ENCODE results near the gene RASEF. TPM values are rescaled to one million over a fixed set of nuclear protein-coding genes. Genes with fewer than 3 reads are reported as not detected.

RASEF gene
- total RNA-seq, 1 donor from 2014 or later, result not detected

DNA sequence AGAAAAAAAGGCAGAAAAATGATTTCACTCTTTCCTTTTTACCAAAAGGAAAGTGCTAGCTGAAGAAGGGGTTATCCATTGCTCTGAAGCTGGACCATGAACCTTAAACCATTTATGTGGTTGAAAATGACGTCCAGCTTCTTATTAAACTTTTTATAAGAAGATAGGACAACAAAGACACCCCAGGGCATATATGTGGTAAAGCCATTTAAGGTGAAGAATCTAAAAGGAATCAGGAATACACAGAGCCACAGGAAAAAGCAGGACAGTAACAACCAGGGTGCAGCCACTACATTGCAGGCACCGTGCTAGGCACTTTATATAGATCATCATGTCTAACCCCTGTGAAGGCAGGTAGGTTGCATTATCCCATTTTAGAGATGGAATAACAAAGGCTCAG, 42.1 kb downstream of the RASEF start:
- H3K4me3 Mint-ChIP-seq, result no peak overlapping the region
- no peaks in the 10 kb centered on the region for H3K36me3 Mint-ChIP-seq (ENCODE audit: low read depth)
- no peak overlapping the region for H3K27ac Mint-ChIP-seq
- peaks cover 2% of the 10 kb centered on the region for H3K27me3 Mint-ChIP-seq (ENCODE audit: insufficient read depth)
- no peak for DNase-seq (ENCODE audit: low spot score)
- no peaks in the 10 kb centered on the region for H3K4me1 Mint-ChIP-seq (ENCODE audit: low read depth)
- H3K9me3 Mint-ChIP-seq, result no peaks in the 10 kb centered on the region
- intact Hi-C loops (cut with micrococcal nuclease), result no loop called here

DNA sequence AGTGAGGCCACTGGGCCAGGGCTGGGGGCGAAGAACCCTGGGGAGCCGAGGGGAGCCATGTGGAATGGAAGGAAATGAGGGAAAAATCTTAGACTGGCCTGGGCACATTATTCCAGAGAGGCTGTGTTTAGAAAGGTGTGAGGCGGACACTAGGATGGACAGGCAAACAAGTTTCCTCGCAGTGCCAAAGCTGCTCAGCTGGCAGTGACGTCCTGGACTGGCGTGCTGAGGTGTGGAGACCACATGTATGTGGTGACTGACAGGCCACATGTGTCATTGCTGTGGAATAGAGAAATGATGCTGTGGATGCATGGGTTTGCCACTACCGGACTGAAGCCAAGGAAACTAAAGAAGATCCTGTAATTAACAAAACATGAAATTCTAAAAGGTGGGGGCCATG, 42.6 kb downstream of the RASEF start:
- no peak overlapping the region for H3K4me3 Mint-ChIP-seq
- no peaks in the 10 kb centered on the region for H3K36me3 Mint-ChIP-seq (ENCODE audit: low read depth)
- no peak for DNase-seq (ENCODE audit: low spot score)
- no peaks in the 10 kb centered on the region for H3K4me1 Mint-ChIP-seq (ENCODE audit: low read depth)
- intact Hi-C loops (cut with micrococcal nuclease), result no loop called here
- no peaks in the 10 kb centered on the region for H3K9me3 Mint-ChIP-seq
- no peak overlapping the region for H3K27ac Mint-ChIP-seq
- peaks cover 2% of the 10 kb centered on the region for H3K27me3 Mint-ChIP-seq (ENCODE audit: insufficient read depth)

DNA sequence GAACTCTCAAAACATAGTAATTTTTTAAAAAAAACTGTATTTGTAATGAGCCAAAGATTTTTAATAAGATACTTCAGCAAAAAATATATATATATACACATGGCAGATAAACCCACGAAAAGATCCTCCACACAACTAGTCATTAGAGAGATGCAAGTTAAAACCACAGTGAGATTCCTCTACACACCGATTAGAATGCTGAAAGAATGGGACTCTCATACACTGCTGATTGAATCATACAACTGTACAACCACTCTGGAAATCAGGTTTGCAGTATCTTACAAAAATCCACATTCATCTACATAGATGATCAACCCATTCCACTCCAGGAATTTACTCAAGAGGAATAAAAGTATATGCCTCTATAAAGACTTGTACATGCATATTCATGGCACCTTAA, 43.7 kb downstream of the RASEF start:
- Mint-ChIP-seq H3K4me1 (ENCODE audit: low read depth) (no peaks in the 10 kb centered on the region), H3K9me3 (no peaks in the 10 kb centered on the region), H3K27me3 (ENCODE audit: insufficient read depth) (peaks cover 2% of the 10 kb centered on the region), H3K27ac (no peak overlapping the region), H3K4me3 (no peak overlapping the region), H3K36me3 (ENCODE audit: low read depth) (no peaks in the 10 kb centered on the region)
- intact Hi-C loops (cut with micrococcal nuclease), result no loop called here
- DNase-seq (ENCODE audit: low spot score), result no peak

DNA sequence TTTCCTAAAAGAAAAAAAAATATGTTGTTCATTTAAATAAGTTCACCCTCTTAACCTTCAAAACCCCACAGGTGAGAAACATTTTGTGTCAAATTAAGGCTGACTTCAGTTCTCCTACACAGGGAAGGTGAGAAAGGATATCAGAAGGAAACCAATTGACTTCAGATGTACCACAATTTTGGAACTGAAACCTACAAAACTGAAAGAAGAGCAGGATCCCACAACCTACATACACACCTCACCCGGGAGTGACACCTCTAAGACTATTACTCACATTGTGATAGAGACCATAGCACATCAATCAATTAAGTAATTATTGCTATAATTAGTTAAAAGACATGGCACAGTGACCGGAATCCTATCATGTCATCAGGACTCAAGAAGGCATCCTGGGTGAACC, 47.0 kb downstream of the RASEF start:
- Mint-ChIP-seq H3K9me3 (no peaks in the 10 kb centered on the region), H3K27me3 (ENCODE audit: insufficient read depth) (peaks cover 2% of the 10 kb centered on the region), H3K4me3 (no peak overlapping the region), H3K27ac (no peak overlapping the region), H3K36me3 (ENCODE audit: low read depth) (no peaks in the 10 kb centered on the region), H3K4me1 (ENCODE audit: low read depth) (peaks cover 6% of the 10 kb centered on the region)
- intact Hi-C loops (cut with micrococcal nuclease), result no loop called here
- no peak for DNase-seq (ENCODE audit: low spot score)

DNA sequence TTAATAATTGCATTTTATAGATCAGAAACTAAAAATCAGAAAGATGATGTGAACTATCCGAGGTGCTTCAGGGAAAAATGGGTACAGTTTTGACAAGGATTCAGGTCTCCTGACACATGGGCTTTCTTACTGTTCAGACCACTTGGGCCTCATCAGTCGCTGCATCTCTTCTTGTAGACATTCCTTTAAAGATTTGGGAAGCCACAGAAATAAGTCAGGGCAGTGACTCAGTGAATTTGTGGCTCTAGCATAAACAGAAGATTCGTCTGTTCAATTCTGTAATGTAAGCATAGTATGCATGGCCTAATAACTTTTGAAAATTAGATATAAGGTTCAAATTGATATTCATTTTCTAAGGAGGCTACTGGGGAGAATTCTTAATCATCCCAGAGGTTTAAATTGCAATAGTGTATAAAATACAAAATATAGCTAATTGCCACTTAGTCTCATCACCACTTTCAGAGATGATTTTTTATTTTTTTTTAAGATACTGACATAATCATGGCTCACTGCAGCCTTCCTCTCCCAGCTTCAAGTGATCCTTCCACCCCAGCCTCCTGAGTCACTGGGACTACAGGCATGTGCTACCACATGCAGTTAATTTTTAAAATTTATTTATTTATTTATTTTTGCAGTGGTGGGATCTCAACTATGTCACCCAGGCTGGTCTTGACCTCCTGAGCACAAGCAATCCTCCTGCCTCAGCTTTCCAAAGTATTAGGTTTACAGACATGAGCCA, 48.9 kb downstream of the RASEF start:
- intact Hi-C loops (cut with micrococcal nuclease), result no loop called here
- H3K27me3 Mint-ChIP-seq (ENCODE audit: insufficient read depth), result peaks cover 2% of the 10 kb centered on the region
- H3K36me3 Mint-ChIP-seq (ENCODE audit: low read depth), result no peaks in the 10 kb centered on the region

DNA sequence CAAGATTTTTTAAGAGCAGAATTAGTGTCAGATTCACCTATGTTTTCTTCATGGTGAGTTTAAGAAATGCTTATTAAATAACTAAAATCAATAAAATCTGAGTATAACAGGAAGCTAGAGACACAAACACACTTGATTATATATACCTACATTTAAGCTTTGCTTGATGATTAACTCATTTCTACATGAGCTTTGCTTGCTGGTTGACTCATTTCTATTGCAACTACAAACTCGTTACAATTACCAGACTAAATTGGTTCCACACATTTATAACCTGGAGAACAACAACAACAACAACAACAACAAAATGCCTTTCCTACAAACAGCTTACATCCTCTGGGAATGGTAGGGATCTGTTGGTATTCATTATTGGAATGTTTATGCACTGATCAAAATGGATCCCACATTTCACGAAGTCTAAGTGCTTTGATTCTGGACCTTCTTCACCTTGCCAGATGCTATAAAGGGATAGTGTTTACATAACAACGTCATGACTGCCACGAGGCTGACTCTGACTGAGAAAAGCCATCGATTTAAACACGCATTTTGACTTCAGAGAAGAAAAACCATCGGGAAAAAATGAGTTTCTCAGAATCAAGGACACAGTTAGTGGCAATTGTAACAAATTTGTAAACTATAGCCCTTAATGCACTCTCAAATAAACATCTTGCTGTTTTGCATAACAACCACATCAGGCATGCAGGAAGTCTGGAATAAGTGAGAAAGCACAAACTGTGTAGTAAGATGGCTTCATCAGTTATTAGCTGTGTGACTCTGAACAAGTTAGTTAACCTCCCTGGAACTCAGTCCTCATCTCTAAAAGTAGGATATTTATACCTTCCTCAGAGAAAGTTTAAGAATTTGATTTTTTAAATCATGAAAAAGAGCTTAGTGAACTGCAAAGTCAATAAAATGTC, 49.8 kb downstream of the RASEF start:
- peaks cover 6% of the 10 kb centered on the region for H3K4me1 Mint-ChIP-seq (ENCODE audit: low read depth)
- H3K27me3 Mint-ChIP-seq (ENCODE audit: insufficient read depth), result peaks cover 2% of the 10 kb centered on the region
- H3K9me3 Mint-ChIP-seq, result no peaks in the 10 kb centered on the region
- H3K27ac Mint-ChIP-seq, result no peak overlapping the region
- no peaks in the 10 kb centered on the region for H3K36me3 Mint-ChIP-seq (ENCODE audit: low read depth)
- no peak overlapping the region for H3K4me3 Mint-ChIP-seq
- intact Hi-C loops (cut with micrococcal nuclease), result no loop called here
- DNase-seq (ENCODE audit: low spot score), result no peak

More for the DNA sequence above, 48.9 kb downstream of the RASEF start:
- H3K4me1 Mint-ChIP-seq (ENCODE audit: low read depth), result peaks cover 6% of the 10 kb centered on the region
- H3K9me3 Mint-ChIP-seq, result no peaks in the 10 kb centered on the region
- no peak overlapping the region for H3K4me3 Mint-ChIP-seq
- no peak overlapping the region for H3K27ac Mint-ChIP-seq
- DNase-seq (ENCODE audit: low spot score), result no peak

DNA sequence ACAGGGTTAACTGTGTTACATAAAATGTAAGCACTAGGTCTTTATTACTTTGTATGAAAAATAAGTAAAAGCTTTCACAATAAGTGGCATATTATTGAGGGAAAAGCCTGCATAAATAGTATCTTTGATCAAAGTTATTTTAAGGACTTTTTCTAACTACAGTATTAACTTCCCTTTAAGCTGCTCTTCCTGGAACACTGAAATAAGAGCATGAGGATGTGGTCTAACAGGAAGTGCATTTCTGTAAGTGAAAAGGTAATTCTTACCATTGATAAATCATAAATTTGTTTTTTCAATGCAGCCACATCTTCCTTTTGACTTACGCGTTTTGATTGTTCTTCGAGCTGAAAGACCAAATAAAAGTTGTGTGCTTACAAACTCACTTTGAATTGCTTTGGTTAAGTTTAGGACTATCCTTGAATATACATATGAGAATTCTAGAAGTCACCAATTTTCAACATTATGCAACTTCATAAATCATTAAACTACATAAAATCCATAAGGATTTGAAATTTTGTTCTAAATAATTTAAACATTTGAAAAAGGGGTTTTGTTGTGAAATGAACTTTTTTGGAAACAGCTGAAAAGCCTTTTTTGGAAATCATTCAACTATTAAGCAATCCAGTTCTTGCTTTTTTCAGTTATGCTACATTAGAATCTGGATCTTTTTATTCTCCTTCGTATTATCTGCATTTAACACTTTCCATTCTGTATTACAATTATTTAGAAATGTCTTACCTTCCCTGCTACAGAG, 50.6 kb downstream of the RASEF start:
- H3K27ac Mint-ChIP-seq, result no peak overlapping the region
- no peak overlapping the region for H3K4me3 Mint-ChIP-seq
- intact Hi-C loops (cut with micrococcal nuclease), result no loop called here

DNA sequence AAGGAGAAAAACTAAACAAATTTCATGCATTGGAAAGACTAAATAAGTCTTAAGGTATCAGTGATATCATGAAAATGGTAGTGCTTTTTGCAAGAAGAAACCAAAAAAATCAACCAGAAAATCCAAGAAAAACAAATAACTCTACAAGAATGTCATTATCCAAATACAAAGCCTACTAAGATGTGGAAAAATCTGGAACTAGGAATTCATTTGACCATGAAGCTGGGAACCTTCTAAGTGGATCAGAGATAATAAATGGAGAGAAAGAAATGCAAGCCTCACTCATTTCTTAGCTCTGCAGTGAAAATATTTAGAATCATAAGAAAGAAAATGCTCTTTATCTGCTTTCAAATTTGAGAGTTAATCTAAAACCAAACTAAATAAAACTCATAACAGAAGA, 51.3 kb downstream of the RASEF start:
- Mint-ChIP-seq H3K27ac (no peak overlapping the region), H3K4me3 (no peak overlapping the region), H3K4me1 (ENCODE audit: low read depth) (peaks cover 6% of the 10 kb centered on the region), H3K36me3 (ENCODE audit: low read depth) (no peaks in the 10 kb centered on the region), H3K27me3 (ENCODE audit: insufficient read depth) (peaks cover 2% of the 10 kb centered on the region), H3K9me3 (no peaks in the 10 kb centered on the region)
- no peak for DNase-seq (ENCODE audit: low spot score)
- intact Hi-C loops (cut with micrococcal nuclease), result no loop called here

More for the DNA sequence above, 50.6 kb downstream of the RASEF start:
- DNase-seq (ENCODE audit: low spot score), result no peak
- Mint-ChIP-seq H3K27me3 (ENCODE audit: insufficient read depth) (peaks cover 2% of the 10 kb centered on the region), H3K36me3 (ENCODE audit: low read depth) (no peaks in the 10 kb centered on the region), H3K4me1 (ENCODE audit: low read depth) (peaks cover 6% of the 10 kb centered on the region), H3K9me3 (no peaks in the 10 kb centered on the region)

DNA sequence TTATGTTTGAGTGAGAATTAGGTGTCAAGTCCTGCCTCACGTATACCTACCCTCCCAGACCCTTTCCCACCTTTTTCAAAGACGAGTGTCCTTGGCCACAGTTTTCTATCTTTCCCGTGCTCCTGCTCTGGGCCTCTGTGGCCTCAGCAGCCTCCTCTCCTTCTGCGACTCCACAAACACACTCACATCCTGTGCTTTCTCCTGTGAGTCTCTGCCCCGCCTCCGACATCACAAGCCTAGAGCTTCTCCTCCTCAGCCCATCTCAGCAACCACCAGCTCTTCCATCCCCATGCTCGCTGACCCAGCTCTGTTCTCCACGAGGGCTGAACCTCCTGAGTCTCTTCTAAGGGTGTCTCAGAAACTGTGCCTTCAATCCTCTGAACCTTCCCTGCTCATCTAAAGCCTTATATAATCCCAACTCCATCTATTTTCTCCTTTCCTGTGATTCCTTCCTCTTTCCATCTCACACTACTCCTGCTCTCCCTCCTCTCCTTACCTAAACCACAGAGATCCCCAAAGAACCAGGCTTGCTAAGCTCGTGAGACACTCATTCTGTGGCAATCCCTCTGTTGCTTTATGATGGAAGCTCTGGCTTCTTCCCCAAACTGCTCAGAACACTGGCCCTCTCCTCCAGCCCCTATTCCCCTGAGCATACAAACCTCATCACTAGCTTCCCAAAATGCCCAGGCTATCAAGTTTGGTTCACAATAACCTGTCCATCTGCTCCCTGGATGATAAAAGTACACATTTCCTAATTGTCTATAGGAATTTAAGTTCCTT, 55.2 kb downstream of the RASEF start:
- peaks cover 2% of the 10 kb centered on the region for H3K27me3 Mint-ChIP-seq (ENCODE audit: insufficient read depth)
- peaks cover 6% of the 10 kb centered on the region for H3K4me1 Mint-ChIP-seq (ENCODE audit: low read depth)
- no peaks in the 10 kb centered on the region for H3K9me3 Mint-ChIP-seq
- intact Hi-C loops (cut with micrococcal nuclease), result no loop called here
- H3K36me3 Mint-ChIP-seq (ENCODE audit: low read depth), result no peaks in the 10 kb centered on the region
- H3K27ac Mint-ChIP-seq, result no peak overlapping the region
- H3K4me3 Mint-ChIP-seq, result no peak overlapping the region
- DNase-seq (ENCODE audit: low spot score), result no peak

DNA sequence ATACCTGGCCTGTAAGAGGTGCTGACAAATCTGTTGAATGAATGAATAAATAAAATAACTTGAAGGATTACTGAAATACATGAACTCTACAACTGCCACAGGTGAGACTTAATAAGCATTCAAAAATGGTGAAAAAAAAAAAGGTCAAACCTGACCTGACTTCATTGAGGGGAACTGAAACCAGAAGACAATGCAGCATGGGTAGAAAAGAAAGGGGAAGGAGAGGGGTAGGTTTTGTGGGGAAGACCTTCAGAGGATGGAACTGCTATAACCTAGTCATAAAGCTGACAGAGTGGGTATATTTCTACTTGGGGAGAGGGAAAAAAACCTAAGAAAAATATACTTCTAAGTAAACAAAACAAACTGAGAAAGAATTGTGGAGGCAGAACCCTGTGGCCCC, 56.6 kb downstream of the RASEF start:
- no peaks in the 10 kb centered on the region for H3K9me3 Mint-ChIP-seq
- no peaks in the 10 kb centered on the region for H3K4me1 Mint-ChIP-seq (ENCODE audit: low read depth)
- intact Hi-C loops (cut with micrococcal nuclease), result no loop called here
- H3K4me3 Mint-ChIP-seq, result no peak overlapping the region
- no peak for DNase-seq (ENCODE audit: low spot score)
- H3K27ac Mint-ChIP-seq, result no peak overlapping the region
- peaks cover 2% of the 10 kb centered on the region for H3K27me3 Mint-ChIP-seq (ENCODE audit: insufficient read depth)
- no peaks in the 10 kb centered on the region for H3K36me3 Mint-ChIP-seq (ENCODE audit: low read depth)

DNA sequence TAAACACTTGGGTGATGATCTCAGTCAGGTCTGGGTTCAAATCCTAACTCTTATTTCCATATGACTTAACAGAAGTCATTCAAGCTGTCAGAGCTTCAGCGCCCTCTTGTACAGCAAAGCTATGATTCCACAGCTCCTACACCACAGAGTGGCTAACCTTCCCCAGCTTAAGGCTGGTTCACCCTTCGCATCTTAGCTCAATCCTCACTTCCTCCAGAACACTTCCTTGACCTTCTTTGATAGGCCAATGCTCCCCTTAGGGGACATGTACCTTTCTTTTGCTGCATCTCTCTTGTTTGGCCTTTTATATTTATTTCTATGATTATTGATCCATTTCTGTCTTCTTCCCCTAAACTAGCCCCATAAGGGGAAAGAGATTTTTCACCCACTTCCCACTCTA, 57.0 kb downstream of the RASEF start:
- H3K36me3 Mint-ChIP-seq (ENCODE audit: low read depth), result no peaks in the 10 kb centered on the region
- intact Hi-C loops (cut with micrococcal nuclease), result no loop called here
- no peak overlapping the region for H3K4me3 Mint-ChIP-seq
- H3K27ac Mint-ChIP-seq, result no peak overlapping the region
- peaks cover 2% of the 10 kb centered on the region for H3K27me3 Mint-ChIP-seq (ENCODE audit: insufficient read depth)
- no peak for DNase-seq (ENCODE audit: low spot score)
- no peaks in the 10 kb centered on the region for H3K9me3 Mint-ChIP-seq
- H3K4me1 Mint-ChIP-seq (ENCODE audit: low read depth), result no peaks in the 10 kb centered on the region

DNA sequence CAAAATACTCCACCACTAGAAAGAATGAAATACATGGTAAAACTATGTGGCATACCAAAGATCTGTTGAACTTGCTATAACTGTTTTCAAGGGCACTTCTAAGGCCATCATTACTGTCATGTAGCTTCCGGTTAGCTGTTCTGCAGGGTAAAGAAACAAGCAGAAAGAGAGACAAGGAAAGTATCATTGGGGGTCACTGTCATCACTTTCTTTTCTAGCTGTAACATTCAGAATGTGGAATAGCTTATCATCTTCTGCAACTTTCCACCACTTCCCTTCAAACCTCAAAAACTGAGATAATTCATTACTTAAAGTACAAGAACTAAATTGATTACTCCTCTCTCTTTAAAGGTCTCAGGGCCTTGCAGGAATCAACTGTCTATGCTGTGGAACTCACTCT, 57.6 kb downstream of the RASEF start:
- Mint-ChIP-seq H3K27me3 (ENCODE audit: insufficient read depth) (peaks cover 2% of the 10 kb centered on the region), H3K9me3 (no peaks in the 10 kb centered on the region)

More for the DNA sequence above, 57.6 kb downstream of the RASEF start:
- no peaks in the 10 kb centered on the region for H3K36me3 Mint-ChIP-seq (ENCODE audit: low read depth)
- intact Hi-C loops (cut with micrococcal nuclease), result no loop called here
- no peaks in the 10 kb centered on the region for H3K4me1 Mint-ChIP-seq (ENCODE audit: low read depth)
- H3K27ac Mint-ChIP-seq, result no peak overlapping the region
- H3K4me3 Mint-ChIP-seq, result no peak overlapping the region
- DNase-seq (ENCODE audit: low spot score), result no peak

Measured in activated T-helper 1 cell treated with anti-CD3 and anti-CD28 coated beads, Interleukin-12 subunit alpha, Interleukin-12 subunit beta, Interleukin-2, Interleukin-4 antibody, amounts not matched to agents 30 ng/mL and 10 ng/mL and 1 ng/mL, durations not matched to agents 14 hours and 24 hours and 36 hours (primary cell).